Stomach (tissue), 4 donors: Measurements from ENCODE around the gene NCKAP1.

Experiments used
- CTCF ChIP-seq, 7 experiments: fragments of 450-650 bp in 4 of 7; fragments of 200-600 bp in 3 of 7; sonication (generic) in 3 of 7; IDR thresholded peaks; one replicate each; pipeline ENCODE4 v1.5.1; 2016 to 2019; ENCODE audit warnings: antibody characterized with exemption in 7 of 7, control low read depth in 2 of 7, mild to moderate bottlenecking in 1 of 7
- EP300 ChIP-seq: sonication (generic); formaldehyde crosslinking; IDR thresholded peaks from one replicate; pipeline ENCODE4 v1.6.1; 2017; ENCODE audit warnings: antibody characterized with exemption
- POLR2A ChIP-seq, 4 donors: fragments of 450-650 bp; IDR thresholded peaks; one replicate each; pipeline ENCODE4 v1.6.1; 2016; ENCODE audit warnings: antibody characterized with exemption in 4 of 4, control low read depth in 2 of 4, mild to moderate bottlenecking in 1 of 4, moderate library complexity in 1 of 4
- POLR2AphosphoS5 ChIP-seq, 3 donors: sonication (generic); formaldehyde crosslinking; IDR thresholded peaks; one replicate each; pipeline ENCODE4 v1.6.1; 2016; ENCODE audit warnings: antibody characterized with exemption in 3 of 3

- TF ChIP-seq POLR2A (IDR thresholded peaks at IDR 0.05) (no peak), CTCF (IDR thresholded peaks at IDR 0.05) (no peak), EP300 (no peak), POLR2AphosphoS5 (IDR thresholded peaks at IDR 0.05) (no peak)
Measured at GRCh38 chr2:183079139-183079775, 41.0 kb upstream of the NCKAP1 start.
